NCI-H2196 treated with DMSO at 0.1 percent for 48 hours (cell line): ENCODE measurements around the gene GPR171.
"Not testable (repeated sequence)": the region's sequence is repeated elsewhere in the genome, so short reads cannot be mapped to it uniquely, and the experiment has no call there.

Experiments used
- DNase-seq: peaks from one replicate; lab custom pipeline; 2025; ENCODE audit not compliant: unreplicated experiment; lab: John Stamatoyannopoulos, UW

The GPR171 gene

GRCh38 chr3:151178208-151178845, 24.7 kb downstream of the GPR171 start:
- no peak for DNase-seq

GRCh38 chr3:151175952-151176351, 27.1 kb downstream of the GPR171 start:
- DNase-seq: no peak

GRCh38 chr3:151174351-151174750, 28.7 kb downstream of the GPR171 start:
- DNase-seq: no peak

GRCh38 chr3:151171145-151171757, 31.8 kb downstream of the GPR171 start:
- no peak for DNase-seq

GRCh38 chr3:151169948-151170679, 32.9 kb downstream of the GPR171 start:
- not testable (repeated sequence) for DNase-seq

GRCh38 chr3:151169262-151169947, 33.6 kb downstream of the GPR171 start:
- no peak for DNase-seq

- DNase-seq: peak; percentile 24
These were observed 34.5 kb downstream of the GPR171 start for GRCh38 chr3:151168269-151169094.

- no peak for DNase-seq
These were observed 36.9 kb downstream of the GPR171 start for GRCh38 chr3:151166161-151166560.

GRCh38 chr3:151165226-151165625, 37.8 kb downstream of the GPR171 start:
- no peak for DNase-seq

GRCh38 chr3:151159806-151160205, 43.2 kb downstream of the GPR171 start:
- no peak for DNase-seq

- DNase-seq: peak; percentile 60
These were observed 46.3 kb downstream of the GPR171 start for GRCh38 chr3:151156618-151157216.

GRCh38 chr3:151155409-151156128, 47.4 kb downstream of the GPR171 start:
- DNase-seq: no peak

- DNase-seq: no peak
These were observed 48.5 kb downstream of the GPR171 start for GRCh38 chr3:151154566-151154965.

- DNase-seq: no peak
These were observed 50.4 kb downstream of the GPR171 start for GRCh38 chr3:151152455-151153079.
